OCI-LY1 (cell line): Measurements from ENCODE around the gene NCCRP1.

ENCODE experiments used
- H2AFZ ChIP-seq: fragments of 200-600 bp; sonication (generic), shearing (Covaris generic); 2 replicates; pipeline ENCODE4 v1.6.0; 2014; ENCODE audit warnings: antibody characterized with exemption, mild to moderate bottlenecking, low read length
- H3F3A ChIP-seq: fragments of 200-600 bp; sonication (generic), shearing (Covaris generic); 2 replicates; pipeline ENCODE4 v1.6.0; 2014; ENCODE audit warnings: mild to moderate bottlenecking, antibody characterized with exemption, low read length, moderate library complexity; ENCODE audit not compliant: insufficient read depth
- H3K27ac ChIP-seq: fragments of 200-600 bp; sonication (generic); 2 replicates; pipeline ENCODE4 v1.5.1; 2014; ENCODE audit warnings: low read length, mixed run types, mild to moderate bottlenecking, low read depth; ENCODE audit not compliant: poor library complexity, severe bottlenecking
- H3K27me3 ChIP-seq: fragments of 200-600 bp; sonication (generic); 2 replicates; pipeline ENCODE4 v1.6.0; 2014; ENCODE audit warnings: antibody characterized with exemption, mild to moderate bottlenecking, low read length, moderate library complexity; ENCODE audit not compliant: insufficient read depth
- H3K36me3 ChIP-seq: fragments of 200-600 bp; sonication (generic); 2 replicates; pipeline ENCODE4 v1.6.1; 2014; ENCODE audit warnings: mild to moderate bottlenecking, antibody characterized with exemption, low read length, moderate library complexity, mixed read lengths; ENCODE audit not compliant: insufficient read depth
- H3K4me1 ChIP-seq: fragments of 200-600 bp; sonication (generic); 2 replicates; pipeline ENCODE4 v1.5.1; 2014; ENCODE audit warnings: mild to moderate bottlenecking, low read length, moderate library complexity; ENCODE audit not compliant: insufficient read depth, severe bottlenecking
- H3K4me2 ChIP-seq: fragments of 200-600 bp; sonication (generic), shearing (Covaris generic); 2 replicates; pipeline ENCODE4 v1.6.1; 2014; ENCODE audit warnings: low read length
- H3K4me3 ChIP-seq: fragments of 200-600 bp; sonication (generic); 2 replicates; pipeline ENCODE4 v1.5.1; 2014; ENCODE audit warnings: low read length, low read depth, mild to moderate bottlenecking, mixed read lengths; ENCODE audit not compliant: poor library complexity, severe bottlenecking
- H3K79me2 ChIP-seq: fragments of 200-600 bp; shearing (Covaris generic); 2 replicates; pipeline ENCODE4 v1.6.1; 2016; ENCODE audit warnings: mixed run types, low read length, mixed read lengths; ENCODE audit not compliant: insufficient read depth
- H3K9ac ChIP-seq: fragments of 200-600 bp; sonication (generic), shearing (Covaris generic); 2 replicates; pipeline ENCODE4 v1.6.1; 2014; ENCODE audit warnings: mild to moderate bottlenecking, low read length, mixed read lengths
- H3K9me2 ChIP-seq: fragments of 200-600 bp; sonication (generic), shearing (Covaris generic); 2 replicates; pipeline ENCODE4 v1.6.1; 2014; ENCODE audit warnings: low read depth, mild to moderate bottlenecking, low read length, mixed read lengths
- H3K9me3 ChIP-seq: fragments of 200-600 bp; shearing (Covaris generic); 2 replicates; pipeline ENCODE4 v1.6.1; 2014; ENCODE audit warnings: low read length, mixed read lengths
- H4K20me1 ChIP-seq: fragments of 200-600 bp; sonication (generic), shearing (Covaris generic); 2 replicates; pipeline ENCODE4 v1.6.0; 2016; ENCODE audit warnings: mild to moderate bottlenecking, low read length; ENCODE audit not compliant: insufficient read depth
- EZH2 ChIP-seq: fragments of 200-600 bp; sonication (generic), shearing (Covaris generic); IDR thresholded peaks from 2 replicates; pipeline ENCODE4 v1.8.0; 2017; ENCODE audit warnings: borderline replicate concordance, mixed run types, mild to moderate bottlenecking, antibody characterized with exemption, low read length, moderate library complexity, mixed read lengths
- TF ChIP-seq, protein P1 (sequence below): fragments of 200-600 bp; sonication (generic), shearing (Covaris generic); IDR thresholded peaks from 2 replicates; pipeline ENCODE4 v1.5.1; 2017; ENCODE audit warnings: mild to moderate bottlenecking, antibody characterized with exemption, low read length, moderate library complexity, mixed read lengths

NCCRP1 gene

DNA sequence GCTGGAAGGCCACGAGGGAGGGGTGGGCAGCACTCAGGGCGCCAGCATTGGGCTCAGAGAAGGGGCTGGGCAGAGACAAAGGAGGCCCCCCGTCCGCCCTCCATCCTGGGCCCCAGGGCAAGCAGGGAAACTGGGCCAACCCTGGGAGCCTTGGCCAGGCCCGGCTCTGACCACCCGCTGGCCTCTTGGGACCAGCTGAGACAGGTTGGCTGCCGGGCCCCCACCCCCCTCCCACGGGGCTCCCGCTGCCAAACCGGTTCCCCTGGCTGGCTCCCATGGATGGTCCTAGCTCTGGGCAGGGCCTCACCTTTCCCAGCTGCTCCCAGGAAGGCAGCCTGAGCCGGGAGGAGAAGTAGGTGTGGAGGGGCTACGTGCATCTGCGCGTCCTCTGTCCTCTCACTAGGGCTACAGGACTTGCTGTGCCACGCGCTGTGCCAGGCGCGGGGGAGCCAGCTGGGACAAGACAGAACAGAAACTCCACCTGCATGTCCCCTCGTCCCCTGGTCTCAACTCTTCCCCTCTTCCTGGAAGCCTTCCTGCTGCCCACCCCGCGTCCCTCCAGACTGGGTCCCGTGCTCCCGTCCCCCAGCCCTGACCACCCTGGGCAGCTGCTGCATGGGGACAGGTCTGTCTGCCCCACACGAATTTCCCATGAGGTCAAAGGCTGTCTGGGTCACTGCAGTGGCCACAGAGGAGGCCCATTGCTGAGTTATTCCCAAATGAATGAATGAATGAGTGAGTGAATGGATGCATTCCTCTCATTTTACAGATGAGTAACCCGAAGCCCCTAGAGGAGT is 29.1 kb upstream of the NCCRP1 start:
- no peaks in the 10 kb centered on the region for H3K36me3 ChIP-seq
- no peaks in the 10 kb centered on the region for H3K9me2 ChIP-seq
- H3K27me3 ChIP-seq, result no peaks in the 10 kb centered on the region
- H2AFZ ChIP-seq, result no peak overlapping the region
- no peaks in the 10 kb centered on the region for H3K4me1 ChIP-seq
- no peaks in the 10 kb centered on the region for H3F3A ChIP-seq
- H3K4me3 ChIP-seq, result no peak overlapping the region
- H3K27ac ChIP-seq, result no peak overlapping the region
- no peak overlapping the region for H3K4me2 ChIP-seq
- TF ChIP-seq, protein P1, sequence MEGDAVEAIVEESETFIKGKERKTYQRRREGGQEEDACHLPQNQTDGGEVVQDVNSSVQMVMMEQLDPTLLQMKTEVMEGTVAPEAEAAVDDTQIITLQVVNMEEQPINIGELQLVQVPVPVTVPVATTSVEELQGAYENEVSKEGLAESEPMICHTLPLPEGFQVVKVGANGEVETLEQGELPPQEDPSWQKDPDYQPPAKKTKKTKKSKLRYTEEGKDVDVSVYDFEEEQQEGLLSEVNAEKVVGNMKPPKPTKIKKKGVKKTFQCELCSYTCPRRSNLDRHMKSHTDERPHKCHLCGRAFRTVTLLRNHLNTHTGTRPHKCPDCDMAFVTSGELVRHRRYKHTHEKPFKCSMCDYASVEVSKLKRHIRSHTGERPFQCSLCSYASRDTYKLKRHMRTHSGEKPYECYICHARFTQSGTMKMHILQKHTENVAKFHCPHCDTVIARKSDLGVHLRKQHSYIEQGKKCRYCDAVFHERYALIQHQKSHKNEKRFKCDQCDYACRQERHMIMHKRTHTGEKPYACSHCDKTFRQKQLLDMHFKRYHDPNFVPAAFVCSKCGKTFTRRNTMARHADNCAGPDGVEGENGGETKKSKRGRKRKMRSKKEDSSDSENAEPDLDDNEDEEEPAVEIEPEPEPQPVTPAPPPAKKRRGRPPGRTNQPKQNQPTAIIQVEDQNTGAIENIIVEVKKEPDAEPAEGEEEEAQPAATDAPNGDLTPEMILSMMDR, result no peak
- no peaks in the 10 kb centered on the region for H4K20me1 ChIP-seq
- no peaks in the 10 kb centered on the region for H3K79me2 ChIP-seq
- no peaks in the 10 kb centered on the region for H3K9me3 ChIP-seq
- H3K9ac ChIP-seq, result no peak overlapping the region

DNA sequence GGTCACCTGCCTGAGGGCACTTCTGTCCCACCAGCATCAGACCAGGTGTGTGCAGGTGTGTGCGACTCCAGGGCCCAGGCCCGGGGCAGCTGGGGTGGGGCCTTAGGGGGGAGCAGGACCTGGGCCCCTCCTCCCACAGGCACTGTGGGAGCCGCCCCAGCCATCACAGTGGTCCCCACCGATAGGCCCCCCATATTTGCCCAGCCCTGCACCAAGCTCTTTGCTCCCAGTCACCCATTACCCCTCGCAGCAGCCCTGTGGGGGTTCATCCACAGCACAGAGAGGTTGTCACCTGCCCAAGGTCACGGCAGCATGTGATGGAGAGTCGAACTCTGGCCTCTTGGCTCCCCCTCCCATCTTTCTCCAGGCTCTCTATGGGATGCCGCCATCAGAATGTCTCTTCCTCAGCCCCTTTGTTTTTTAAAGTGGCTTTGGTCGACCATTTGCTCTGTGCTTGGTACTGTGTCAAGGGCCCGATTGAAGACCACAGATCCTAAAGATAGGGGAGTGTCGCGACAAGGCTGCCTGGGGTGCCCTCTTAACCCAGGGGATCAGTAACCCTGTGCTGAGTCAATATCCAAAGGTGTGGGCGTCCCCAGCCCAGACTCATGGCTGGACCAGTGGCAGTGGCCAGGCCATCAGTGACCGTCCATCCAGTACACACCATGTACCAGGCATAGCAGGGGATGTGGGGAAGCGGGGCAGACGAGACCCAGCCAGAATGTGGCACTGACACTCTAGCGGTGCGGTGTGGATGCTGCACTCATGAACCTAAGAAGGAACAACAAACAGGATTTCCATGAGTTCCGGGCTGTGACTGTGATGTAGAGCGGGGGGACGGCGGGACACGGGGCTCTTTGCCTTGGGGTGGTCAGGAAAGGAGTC is 28.3 kb upstream of the NCCRP1 start:
- Histone ChIP-seq H3K36me3 (no peaks in the 10 kb centered on the region), H2AFZ (no peak overlapping the region), H3K79me2 (no peaks in the 10 kb centered on the region), H3K4me1 (no peaks in the 10 kb centered on the region), H4K20me1 (no peaks in the 10 kb centered on the region), H3F3A (no peaks in the 10 kb centered on the region), H3K9ac (no peak overlapping the region), H3K4me2 (no peak overlapping the region), H3K27ac (no peak overlapping the region), H3K4me3 (no peak overlapping the region), H3K9me3 (no peaks in the 10 kb centered on the region), H3K27me3 (no peaks in the 10 kb centered on the region), H3K9me2 (no peaks in the 10 kb centered on the region)
- TF ChIP-seq EZH2, result no peak
- TF ChIP-seq, protein P1, result no peak

DNA sequence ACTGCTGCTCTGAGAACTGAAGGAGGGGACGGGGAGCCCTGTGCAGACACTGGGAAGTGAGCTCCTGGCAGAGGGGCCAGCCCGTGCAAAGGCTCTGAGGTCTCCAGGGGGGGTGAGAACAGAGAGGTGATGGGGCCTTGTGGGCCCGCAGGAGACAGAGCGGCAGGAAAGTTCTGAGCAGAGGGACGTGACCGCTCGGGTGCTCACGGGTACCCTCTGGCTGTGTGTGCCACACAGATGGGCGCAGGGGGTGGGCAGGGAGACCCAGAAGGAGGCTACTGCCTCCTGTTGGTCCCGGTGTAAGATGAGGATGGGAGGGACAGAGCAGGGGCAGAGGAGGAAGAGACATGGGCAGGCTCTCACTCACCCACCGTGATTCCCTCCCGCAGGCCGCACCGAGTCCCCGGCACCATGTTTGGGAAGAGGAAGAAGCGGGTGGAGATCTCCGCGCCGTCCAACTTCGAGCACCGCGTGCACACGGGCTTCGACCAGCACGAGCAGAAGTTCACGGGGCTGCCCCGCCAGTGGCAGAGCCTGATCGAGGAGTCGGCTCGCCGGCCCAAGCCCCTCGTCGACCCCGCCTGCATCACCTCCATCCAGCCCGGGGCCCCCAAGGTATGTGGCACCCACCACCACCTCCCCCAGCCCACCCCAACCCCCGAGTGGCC is 27.5 kb upstream of the NCCRP1 start:
- no peak overlapping the region for H3K27ac ChIP-seq
- H4K20me1 ChIP-seq, result no peaks in the 10 kb centered on the region
- H3K9me3 ChIP-seq, result no peaks in the 10 kb centered on the region
- no peak for TF ChIP-seq EZH2
- TF ChIP-seq, protein P1, result no peak
- no peak overlapping the region for H3K4me3 ChIP-seq
- H3K4me1 ChIP-seq, result no peaks in the 10 kb centered on the region
- H3K9ac ChIP-seq, result no peak overlapping the region
- no peak overlapping the region for H3K4me2 ChIP-seq
- no peaks in the 10 kb centered on the region for H3F3A ChIP-seq
- no peaks in the 10 kb centered on the region for H3K9me2 ChIP-seq
- no peaks in the 10 kb centered on the region for H3K36me3 ChIP-seq
- no peaks in the 10 kb centered on the region for H3K79me2 ChIP-seq
- no peak overlapping the region for H2AFZ ChIP-seq
- H3K27me3 ChIP-seq, result no peaks in the 10 kb centered on the region
